ENCODE measurements around the gene ACOX2.

GRCh38 chr3:58540176-58540858 is 3.3 kb upstream of the ACOX2 start:
- TF ChIP-seq EZH2 (IDR thresholded peaks at IDR 0.05), result no peak
- TF ChIP-seq POLR2AphosphoS5 (IDR thresholded peaks at IDR 0.05; ENCODE audit: borderline replicate concordance, low read depth, low read length), result no peak
